ENCODE data around the gene OR4D11.
A peak's percentile ranks its signal among the peaks of the same experiment; 100 is the strongest.

Gene OR4D11

GRCh38 chr11:59550368-59550841, 47.0 kb downstream of the OR4D11 start:
- peak; percentile 96 for DNase-seq

- peak; percentile 95 for DNase-seq
Observed at GRCh38 chr11:59550842-59551658, 47.7 kb downstream of the OR4D11 start.

- DNase-seq: peak; percentile 84
Observed at GRCh38 chr11:59551659-59552521, 48.5 kb downstream of the OR4D11 start.

GRCh38 chr11:59552844-59553243, 49.5 kb downstream of the OR4D11 start:
- no peak for DNase-seq

GRCh38 chr11:59553323-59553722, 49.9 kb downstream of the OR4D11 start:
- no peak for DNase-seq
